Activated CD8-positive, alpha-beta T cell treated with anti-CD3 and anti-CD28 coated beads for 36 hours (primary cell): ENCODE measurements around the gene CFHR1. TPM values are rescaled to one million over a fixed set of nuclear protein-coding genes. Genes with fewer than 3 reads are reported as not detected.
"Not testable (repeated sequence)": the region's sequence is repeated elsewhere in the genome, so short reads cannot be mapped to it uniquely, and the experiment has no call there.

Experiments used
- ATAC-seq: fragments of 200-7000 bp; cut with Tn5 transposase; one replicate; pipeline ENCODE4 v1.10.0; 2021; ENCODE audit warnings: mild to moderate bottlenecking, moderate library complexity
- CTCF ChIA-PET: fragments of 350-600 bp; sonication (Branson Sonifier 250); formaldehyde crosslinking; loops from one replicate; lab custom pipeline; 2021; ENCODE audit warnings: antibody characterized with exemption; lab: Charles Lee
- POLR2A ChIA-PET: fragments of 350-600 bp; sonication (Branson Sonifier 250); formaldehyde crosslinking; loops from one replicate; lab custom pipeline; 2021; ENCODE audit warnings: antibody characterized with exemption; lab: Charles Lee
- DNase-seq: peaks from one replicate; pipeline ENCODE4 v3.0.0-alpha.2; 2020
- H3K27ac Mint-ChIP-seq: one replicate; pipeline ENCODE4 v1.8.0; 2021; ENCODE audit warnings: mild to moderate bottlenecking, mixed read lengths
- H3K27me3 Mint-ChIP-seq: one replicate; pipeline ENCODE4 v1.8.0; 2021; ENCODE audit warnings: mixed read lengths
- H3K36me3 Mint-ChIP-seq: one replicate; pipeline ENCODE4 v1.8.0; 2021; ENCODE audit warnings: low read depth, mixed read lengths
- H3K4me1 Mint-ChIP-seq: one replicate; pipeline ENCODE4 v1.8.0; 2021; ENCODE audit warnings: low read depth, mixed read lengths
- H3K4me3 Mint-ChIP-seq: one replicate; pipeline ENCODE4 v1.8.0; 2021; ENCODE audit warnings: mild to moderate bottlenecking, moderate library complexity, mixed read lengths
- H3K9me3 Mint-ChIP-seq: one replicate; pipeline ENCODE4 v1.8.0; 2021; ENCODE audit warnings: mixed read lengths
- intact Hi-C: fragments of 100-400 bp; cut with micrococcal nuclease; formaldehyde crosslinking; loops from one replicate; pipeline ENCODE4 v1.10.0; 2022
- total RNA-seq, 2 experiments: library from RNA; stranded (reverse); gene quantifications; one replicate each; pipeline ENCODE4 v1.2.3, GENCODE V29; 2021
- TF ChIP-seq, protein P1 (sequence below): fragments of 200-600 bp; IDR thresholded peaks from one replicate; pipeline ENCODE4 v1.8.0; 2022; ENCODE audit warnings: antibody characterized with exemption, mild to moderate bottlenecking

The CFHR1 gene
- total RNA-seq, 2 experiments from 2014 or later: not detected

GRCh38 chr1:196827860-196828259 lies 8.3 kb downstream of the CFHR1 start:
- H3K4me3 Mint-ChIP-seq, intact Hi-C loops, H3K27ac Mint-ChIP-seq, DNase-seq, CTCF ChIA-PET, H3K9me3 Mint-ChIP-seq, H3K27me3 Mint-ChIP-seq, H3K4me1 Mint-ChIP-seq, POLR2A ChIA-PET, H3K36me3 Mint-ChIP-seq: not testable (repeated sequence)
- TF ChIP-seq, protein P1, sequence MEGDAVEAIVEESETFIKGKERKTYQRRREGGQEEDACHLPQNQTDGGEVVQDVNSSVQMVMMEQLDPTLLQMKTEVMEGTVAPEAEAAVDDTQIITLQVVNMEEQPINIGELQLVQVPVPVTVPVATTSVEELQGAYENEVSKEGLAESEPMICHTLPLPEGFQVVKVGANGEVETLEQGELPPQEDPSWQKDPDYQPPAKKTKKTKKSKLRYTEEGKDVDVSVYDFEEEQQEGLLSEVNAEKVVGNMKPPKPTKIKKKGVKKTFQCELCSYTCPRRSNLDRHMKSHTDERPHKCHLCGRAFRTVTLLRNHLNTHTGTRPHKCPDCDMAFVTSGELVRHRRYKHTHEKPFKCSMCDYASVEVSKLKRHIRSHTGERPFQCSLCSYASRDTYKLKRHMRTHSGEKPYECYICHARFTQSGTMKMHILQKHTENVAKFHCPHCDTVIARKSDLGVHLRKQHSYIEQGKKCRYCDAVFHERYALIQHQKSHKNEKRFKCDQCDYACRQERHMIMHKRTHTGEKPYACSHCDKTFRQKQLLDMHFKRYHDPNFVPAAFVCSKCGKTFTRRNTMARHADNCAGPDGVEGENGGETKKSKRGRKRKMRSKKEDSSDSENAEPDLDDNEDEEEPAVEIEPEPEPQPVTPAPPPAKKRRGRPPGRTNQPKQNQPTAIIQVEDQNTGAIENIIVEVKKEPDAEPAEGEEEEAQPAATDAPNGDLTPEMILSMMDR: peak; percentile 21
- peak; percentile 68 for ATAC-seq

DNA sequence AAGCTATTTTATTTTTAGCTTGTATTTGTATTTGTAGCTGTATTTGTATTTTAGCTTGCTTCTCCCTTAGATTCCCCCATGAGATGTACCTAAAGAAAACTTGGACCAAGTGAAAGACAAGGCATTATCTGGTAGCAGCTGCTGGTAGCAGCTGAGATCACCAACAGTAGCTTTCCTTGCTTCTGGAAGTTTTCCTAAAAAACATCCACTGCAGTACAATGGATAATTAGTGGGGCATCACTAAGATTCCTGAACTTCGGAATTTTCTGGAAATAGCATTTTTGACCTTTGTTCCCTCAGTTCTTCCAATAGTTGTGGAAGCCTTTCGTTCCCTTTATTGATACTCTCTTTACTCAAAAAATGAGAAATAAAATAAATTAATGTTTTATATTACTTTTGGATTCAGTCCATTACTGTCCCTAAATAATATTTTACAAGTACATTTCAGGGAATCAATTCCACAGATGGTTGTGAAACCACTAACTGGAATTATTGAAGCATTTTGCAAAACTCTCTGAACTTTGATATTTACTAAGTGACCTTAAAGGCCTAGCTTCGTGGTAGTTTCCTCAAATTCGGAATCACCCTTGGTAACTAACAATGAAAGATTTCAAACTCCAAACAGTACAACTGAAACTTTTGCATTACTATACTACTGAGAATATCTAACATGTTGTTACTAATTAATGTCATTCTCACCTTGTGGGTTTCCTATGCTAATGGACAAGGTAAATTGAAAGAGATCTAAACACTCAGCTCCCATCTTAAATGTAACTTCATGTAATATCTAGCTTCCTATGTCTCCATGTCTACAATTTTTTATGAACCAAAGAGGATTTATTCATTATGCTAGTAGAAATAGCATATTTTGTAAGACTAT lies 30.3 kb downstream of the CFHR1 start:
- H3K4me1 Mint-ChIP-seq, H3K27ac Mint-ChIP-seq, ATAC-seq, H3K36me3 Mint-ChIP-seq, H3K27me3 Mint-ChIP-seq, H3K4me3 Mint-ChIP-seq, intact Hi-C loops, H3K9me3 Mint-ChIP-seq, POLR2A ChIA-PET, DNase-seq, CTCF ChIA-PET: not testable (repeated sequence)

DNA sequence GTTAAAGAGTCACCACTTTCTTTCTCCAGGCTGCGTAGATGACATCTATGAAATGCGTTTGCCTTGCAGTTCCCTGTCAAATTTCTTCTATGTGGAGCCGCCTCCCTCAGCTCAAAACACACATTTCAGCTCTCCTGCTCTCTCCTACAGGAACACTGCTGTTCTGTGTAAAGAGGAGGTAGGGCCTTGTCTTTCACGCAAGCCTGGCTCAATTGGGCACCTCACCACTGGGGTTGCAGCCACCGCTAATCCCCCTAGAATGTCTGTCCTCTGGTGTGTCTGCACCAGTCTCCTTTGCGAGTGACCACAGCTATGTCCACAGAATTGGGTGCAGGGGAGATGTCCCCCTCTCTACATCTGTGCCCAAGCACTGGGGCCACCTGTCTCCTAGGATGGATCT lies 36.5 kb downstream of the CFHR1 start:
- TF ChIP-seq, protein P1: no peak
- intact Hi-C loops: no loop called here
- ChIA-PET CTCF (no interaction called here), POLR2A (no interaction called here)
- ATAC-seq: no peak
- H3K27me3 Mint-ChIP-seq: no peaks in the 10 kb centered on the region
- H3K4me1 Mint-ChIP-seq: no peaks in the 10 kb centered on the region
- H3K9me3 Mint-ChIP-seq: no peaks in the 10 kb centered on the region
- no peak overlapping the region for H3K4me3 Mint-ChIP-seq
- DNase-seq: no peak
- no peaks in the 10 kb centered on the region for H3K36me3 Mint-ChIP-seq
- H3K27ac Mint-ChIP-seq: no peak overlapping the region

- Mint-ChIP-seq H3K27ac (no peak overlapping the region), H3K4me3 (no peak overlapping the region), H3K4me1 (no peaks in the 10 kb centered on the region), H3K27me3 (no peaks in the 10 kb centered on the region), H3K36me3 (no peaks in the 10 kb centered on the region), H3K9me3 (no peaks in the 10 kb centered on the region)
- intact Hi-C loops: no loop called here
- TF ChIP-seq, protein P1: no peak
- ChIA-PET POLR2A (no interaction called here), CTCF (no interaction called here)
- ATAC-seq: no peak
- DNase-seq: no peak
Observed at GRCh38 chr1:196857188-196857587, 37.7 kb downstream of the CFHR1 start.

DNA sequence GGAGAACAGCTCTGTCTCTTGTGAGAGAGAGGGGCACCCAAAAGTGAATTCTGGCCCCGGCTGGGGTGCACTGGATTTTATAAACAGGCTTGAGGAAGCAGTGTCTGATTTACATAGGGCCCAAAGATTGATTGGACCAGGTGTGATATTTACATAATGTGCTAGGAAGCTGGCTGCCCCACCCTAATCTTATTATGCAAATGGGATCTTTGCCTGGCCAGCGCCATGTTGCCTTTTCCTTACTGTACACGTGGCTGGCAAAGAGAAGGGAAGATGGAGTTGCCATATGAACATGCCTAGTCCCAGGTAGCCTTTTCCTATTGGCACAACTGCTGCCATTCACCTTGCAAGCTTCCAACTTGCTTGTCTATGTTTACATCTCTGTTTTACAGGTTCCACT lies 39.3 kb downstream of the CFHR1 start:
- Mint-ChIP-seq H3K27me3 (no peaks in the 10 kb centered on the region), H3K4me1 (no peaks in the 10 kb centered on the region), H3K36me3 (no peaks in the 10 kb centered on the region), H3K4me3 (no peak overlapping the region), H3K9me3 (no peaks in the 10 kb centered on the region), H3K27ac (no peak overlapping the region)
- intact Hi-C loops: no loop called here
- TF ChIP-seq, protein P1: no peak
- POLR2A ChIA-PET: no interaction called here
- CTCF ChIA-PET: no interaction called here
- DNase-seq (no peak), ATAC-seq (no peak)
